Hepatocyte (in vitro differentiated cells): ENCODE data around the gene NDC1. TPM values are rescaled to one million over a fixed set of nuclear protein-coding genes. Genes with fewer than 3 reads are reported as not detected.

Source experiments
- DNase-seq: peaks from one replicate; pipeline ENCODE4 v3.0.0-alpha.2; 2016; ENCODE audit warnings: low spot score
- H2AFZ ChIP-seq: fragments of 200-600 bp; sonication (generic); 2 replicates; pipeline ENCODE4 v1.6.0; 2016; ENCODE audit warnings: antibody characterized with exemption, mild to moderate bottlenecking
- H3K27ac ChIP-seq: fragments of 200-600 bp; sonication (generic); 2 replicates; pipeline ENCODE4 v1.5.1; 2016; ENCODE audit warnings: mild to moderate bottlenecking
- H3K27me3 ChIP-seq: fragments of 200-600 bp; sonication (generic); 2 replicates; pipeline ENCODE4 v1.6.1; 2016
- H3K36me3 ChIP-seq: fragments of 200-600 bp; sonication (generic); replicated peaks from 2 replicates; pipeline ENCODE4 v1.5.1; 2016; ENCODE audit warnings: low read depth; ENCODE audit not compliant: insufficient read depth
- H3K4me1 ChIP-seq: fragments of 200-600 bp; sonication (generic); 2 replicates; pipeline ENCODE4 v1.5.1; 2016; ENCODE audit warnings: mild to moderate bottlenecking, moderate library complexity; ENCODE audit not compliant: insufficient read depth
- H3K4me2 ChIP-seq: fragments of 200-600 bp; sonication (generic); 2 replicates; pipeline ENCODE4 v1.6.0; 2016
- H3K4me3 ChIP-seq: fragments of 200-600 bp; sonication (generic); 2 replicates; pipeline ENCODE4 v1.5.1; 2016; ENCODE audit warnings: mild to moderate bottlenecking
- H3K79me2 ChIP-seq: fragments of 200-600 bp; sonication (generic); 2 replicates; pipeline ENCODE4 v1.6.0; 2017; ENCODE audit warnings: mild to moderate bottlenecking
- H3K9me2 ChIP-seq: fragments of 200-600 bp; sonication (generic); replicated peaks from 2 replicates; pipeline ENCODE4 v1.6.0; 2017; ENCODE audit warnings: mild to moderate bottlenecking; ENCODE audit not compliant: insufficient read depth
- H3K9me3 ChIP-seq: fragments of 200-600 bp; sonication (generic); 2 replicates; pipeline ENCODE4 v1.5.1; 2016; ENCODE audit warnings: low read depth, mild to moderate bottlenecking
- H4K20me1 ChIP-seq: fragments of 200-600 bp; sonication (generic); 2 replicates; pipeline ENCODE4 v1.6.0; 2016; ENCODE audit warnings: mild to moderate bottlenecking; ENCODE audit not compliant: insufficient read depth, poor library complexity, severe bottlenecking
- CTCF ChIP-seq: fragments of 200-600 bp; sonication (generic); IDR thresholded peaks from 2 replicates; pipeline ENCODE4 v1.5.1; 2016; ENCODE audit warnings: antibody characterized with exemption, mild to moderate bottlenecking; ENCODE audit not compliant: poor library complexity
- EZH2 ChIP-seq: fragments of 200-600 bp; sonication (generic); IDR thresholded peaks from 2 replicates; pipeline ENCODE4 v1.6.1; 2016; ENCODE audit warnings: antibody characterized with exemption, mild to moderate bottlenecking, borderline replicate concordance
- EZH2phosphoT487 ChIP-seq: fragments of 200-600 bp; sonication (generic); IDR thresholded peaks from one replicate; pipeline ENCODE4 v1.6.1; 2018; ENCODE audit warnings: antibody characterized with exemption, mild to moderate bottlenecking, low read depth, moderate library complexity; ENCODE audit not compliant: unreplicated experiment, severe bottlenecking
- WGBS: methylation state at CpG from one replicate; pipeline ENCODE4 v1.1.6; 2016; ENCODE audit warnings: low lambda C conversion rate; ENCODE audit errors: missing lambda C conversion rate; 5-methylcytosine and 5-hydroxymethylcytosine counted together
- polyA plus RNA-seq: library from polyadenylated mRNA; unstranded; fragments of >200 nt; fragmentation: Nextera tagmentation; extraction: Ambion mirVana; gene quantifications from 2 replicates; pipeline ENCODE4 v1.2.1, GENCODE V29; 2016
- total RNA-seq: library from RNA; depleted of rRNA; stranded (reverse); fragments of >200 nt; gene quantifications from 2 replicates; pipeline ENCODE4 v1.2.3, GENCODE V29; 2014

Gene NDC1
- total and polyA plus RNA-seq, 2 experiments from 2014 or later: 7.8 to 23.1 TPM

- no peak overlapping the region for H3K4me3 ChIP-seq
- H2AFZ ChIP-seq: no peak overlapping the region
- no peaks in the 10 kb centered on the region for H3K9me3 ChIP-seq
- H3K4me2 ChIP-seq: no peak overlapping the region
- H3K27me3 ChIP-seq: peaks cover 50% of the 10 kb centered on the region
- H4K20me1 ChIP-seq: no peaks in the 10 kb centered on the region
- no peaks in the 10 kb centered on the region for H3K36me3 ChIP-seq
- no peaks in the 10 kb centered on the region for H3K9me2 ChIP-seq
- no peak for TF ChIP-seq EZH2phosphoT487
- no peak for TF ChIP-seq EZH2
- no peak for TF ChIP-seq CTCF
- 87% methylated on average over 10 of the region's 10 CpGs for WGBS
- peak overlapping the region; percentile 29 for H3K27ac ChIP-seq
- DNase-seq: no peak
- peaks cover 32% of the 10 kb centered on the region for H3K4me1 ChIP-seq
- no peaks in the 10 kb centered on the region for H3K79me2 ChIP-seq
Measured at GRCh38 chr1:53733975-53734649, 104.0 kb downstream of the NDC1 start.

- H3K79me2 ChIP-seq: no peaks in the 10 kb centered on the region
- no peak overlapping the region for H3K4me3 ChIP-seq
- H3K4me1 ChIP-seq: peaks cover 31% of the 10 kb centered on the region
- H2AFZ ChIP-seq: no peak overlapping the region
- peaks cover 49% of the 10 kb centered on the region for H3K27me3 ChIP-seq
- no peaks in the 10 kb centered on the region for H3K9me3 ChIP-seq
- no peak overlapping the region for H3K4me2 ChIP-seq
- H4K20me1 ChIP-seq: no peaks in the 10 kb centered on the region
- DNase-seq: no peak
- H3K9me2 ChIP-seq: no peaks in the 10 kb centered on the region
- peak overlapping the region; percentile 29 for H3K27ac ChIP-seq
- H3K36me3 ChIP-seq: no peaks in the 10 kb centered on the region
- TF ChIP-seq EZH2 (no peak), EZH2phosphoT487 (no peak), CTCF (no peak)
- WGBS: 84% methylated on average over 12 of the region's 12 CpGs
Measured at GRCh38 chr1:53733447-53733931, 104.6 kb downstream of the NDC1 start.

- Histone ChIP-seq H2AFZ (no peak overlapping the region), H3K4me1 (peaks cover 26% of the 10 kb centered on the region), H3K79me2 (no peaks in the 10 kb centered on the region), H3K4me2 (no peak overlapping the region), H3K27me3 (peaks cover 43% of the 10 kb centered on the region), H3K36me3 (no peaks in the 10 kb centered on the region), H3K9me2 (no peaks in the 10 kb centered on the region), H3K9me3 (no peaks in the 10 kb centered on the region), H3K27ac (no peak overlapping the region), H4K20me1 (no peaks in the 10 kb centered on the region), H3K4me3 (no peak overlapping the region)
- TF ChIP-seq CTCF: no peak
- TF ChIP-seq EZH2: no peak
- no peak for TF ChIP-seq EZH2phosphoT487
- no peak for DNase-seq
- 56% methylated on average over 6 of the region's 6 CpGs for WGBS
Measured at GRCh38 chr1:53732912-53733317, 105.2 kb downstream of the NDC1 start.
